Liver (tissue), 9 donors: ENCODE data around the gene PDGFB. TPM values are rescaled to one million over a fixed set of nuclear protein-coding genes. Genes with fewer than 3 reads are reported as not detected.

Experiments
- DNase-seq: peaks from one replicate; pipeline ENCODE4 v3.0.0-alpha.2; 2017; ENCODE audit warnings: low spot score
- H3K27ac ChIP-seq, 2 donors: one replicate each; pipeline ENCODE4 v1.7.0; 2013; ENCODE audit warnings: inconsistent platforms in 2 of 2, low read length in 2 of 2, control low read depth in 1 of 2, low read depth in 1 of 2, mild to moderate bottlenecking in 1 of 2
- H3K27me3 ChIP-seq, 4 donors: one replicate each; pipeline versions ENCODE4 v1.6.1 to v1.7.0; 2013; ENCODE audit warnings: low read length in 3 of 4, inconsistent platforms in 1 of 4, mild to moderate bottlenecking in 1 of 4, moderate library complexity in 1 of 4; ENCODE audit not compliant: control insufficient read depth in 4 of 4, insufficient read depth in 4 of 4
- H3K36me3 ChIP-seq, 4 donors: one replicate each; pipeline versions ENCODE4 v1.6.1 to v1.7.0; 2013; ENCODE audit warnings: low read length in 3 of 4, mild to moderate bottlenecking in 3 of 4, low read depth in 1 of 4, moderate library complexity in 1 of 4; ENCODE audit not compliant: control insufficient read depth in 4 of 4, insufficient read depth in 3 of 4
- H3K4me1 ChIP-seq, 4 donors: one replicate each; pipeline versions ENCODE4 v1.6.1 to v1.7.0; 2013; ENCODE audit warnings: low read length in 3 of 4, mild to moderate bottlenecking in 3 of 4, moderate library complexity in 1 of 4; ENCODE audit not compliant: control insufficient read depth in 4 of 4, insufficient read depth in 4 of 4
- H3K4me3 ChIP-seq, 3 donors: one replicate each; pipeline versions ENCODE4 v1.6.1 to v1.7.0; 2013; ENCODE audit warnings: low read length in 3 of 3, control low read depth in 1 of 3, low read depth in 1 of 3, mild to moderate bottlenecking in 1 of 3
- H3K9ac ChIP-seq, 2 donors: one replicate each; pipeline ENCODE4 v1.7.0; 2013; ENCODE audit warnings: low read length in 2 of 2, mild to moderate bottlenecking in 2 of 2, moderate library complexity in 2 of 2, control low read depth in 1 of 2, low read depth in 1 of 2
- H3K9me3 ChIP-seq, 4 donors: one replicate each; pipeline versions ENCODE4 v1.6.1 to v1.7.0; 2013; ENCODE audit warnings: low read length in 3 of 4; ENCODE audit not compliant: control insufficient read depth in 4 of 4
- ATF3 ChIP-seq: IDR thresholded peaks from 2 replicates; pipeline ENCODE4 v1.6.1; 2016; ENCODE audit warnings: antibody characterized with exemption
- CTCF ChIP-seq: fragments of 150-350 bp; IDR thresholded peaks from 2 replicates; pipeline ENCODE4 v1.5.1; 2017; ENCODE audit warnings: improper control_type of control experiment, low read depth, low read length; ENCODE audit not compliant: missing input control
- EGR1 ChIP-seq, 2 donors: IDR thresholded peaks; 2 replicates each; pipeline ENCODE4 v1.6.1; 2016 to 2018; ENCODE audit warnings: antibody characterized with exemption in 2 of 2, low read depth in 2 of 2
- FOXA2 ChIP-seq: IDR thresholded peaks from 2 replicates; pipeline ENCODE4 v1.6.1; 2016; ENCODE audit warnings: antibody characterized with exemption
- GABPA ChIP-seq, 2 donors: IDR thresholded peaks in 1 of 2; conservative IDR thresholded peaks in 1 of 2; 2 replicates each; pipeline ENCODE4 v1.6.1; 2016; ENCODE audit warnings: antibody characterized with exemption in 2 of 2, mild to moderate bottlenecking in 1 of 2, moderate library complexity in 1 of 2
- HNF4A ChIP-seq, 2 donors: conservative IDR thresholded peaks; 2 replicates each; pipeline ENCODE4 v1.6.1; 2016; ENCODE audit warnings: antibody characterized with exemption in 2 of 2, mild to moderate bottlenecking in 2 of 2
- HNF4G ChIP-seq: IDR thresholded peaks from 2 replicates; pipeline ENCODE4 v1.6.1; 2016; ENCODE audit warnings: antibody characterized with exemption
- JUND ChIP-seq, 2 donors: IDR thresholded peaks; 2 replicates each; pipeline ENCODE4 v1.6.1; 2016; ENCODE audit warnings: antibody characterized with exemption in 2 of 2
- NR2F2 ChIP-seq: IDR thresholded peaks from 2 replicates; pipeline ENCODE4 v1.6.1; 2016; ENCODE audit warnings: antibody characterized with exemption
- RAD21 ChIP-seq, 2 donors: IDR thresholded peaks; 2 replicates each; pipeline ENCODE4 v1.6.1; 2016; ENCODE audit warnings: antibody characterized with exemption in 2 of 2, mild to moderate bottlenecking in 2 of 2
- RXRA ChIP-seq, 2 donors: IDR thresholded peaks; 2 replicates each; pipeline ENCODE4 v1.6.1; 2017 to 2018; ENCODE audit warnings: antibody characterized with exemption in 2 of 2, mild to moderate bottlenecking in 1 of 2
- TAF1 ChIP-seq: conservative IDR thresholded peaks from 2 replicates; pipeline ENCODE4 v1.6.1; 2016; ENCODE audit warnings: antibody characterized with exemption, mild to moderate bottlenecking
- YY1 ChIP-seq: IDR thresholded peaks from 2 replicates; pipeline ENCODE4 v1.6.1; 2016; ENCODE audit warnings: antibody characterized with exemption, mild to moderate bottlenecking
- ZBTB33 ChIP-seq: IDR thresholded peaks from 2 replicates; pipeline ENCODE4 v1.6.1; 2016; ENCODE audit warnings: antibody characterized with exemption
- WGBS: extraction: QIAGEN DNeasy Blood & Tissue Kit; methylation state at CpG from one replicate; pipeline ENCODE4 v1.1.7; 2013; 5-methylcytosine and 5-hydroxymethylcytosine counted together
- polyA plus RNA-seq, 2 donors: library from polyadenylated mRNA; stranded (reverse) in 1 of 2; unstranded in 1 of 2; fragments of 200-250 nt in 1 of 2; fragments of >200 nt in 1 of 2; fragmentation: Nextera tagmentation in 1 of 2; extraction: Ambion mirVana in 1 of 2; gene quantifications; one replicate each; pipeline versions ENCODE4 v1.2.1 to v1.2.3, GENCODE V29; 2013 to 2015
- total RNA-seq, 2 donors: library from RNA; depleted of rRNA; stranded (reverse); fragments of >200 nt; gene quantifications; one replicate each; pipeline ENCODE4 v1.2.3, GENCODE V29; 2014
- TF ChIP-seq, protein P1 (sequence below): IDR thresholded peaks from 2 replicates; pipeline ENCODE4 v1.6.1; 2016; ENCODE audit warnings: antibody characterized with exemption
- TF ChIP-seq, protein P2 (sequence below): IDR thresholded peaks from 2 replicates; pipeline ENCODE4 v1.6.1; 2016; ENCODE audit warnings: antibody characterized with exemption, mild to moderate bottlenecking
- donor health status: healthy.
- donor health status: healthy.
- donor health status: healthy.
- donor health status: healthy.
- donor health status: healthy.

The PDGFB gene
- total and polyA plus RNA-seq, 4 donors, result 0.25 to 4.5 (median 1.7) TPM

- DNase-seq, result no peak
- H3K27me3 ChIP-seq, result no peaks in the 10 kb centered on the region
- no peak overlapping the region for H3K4me3 ChIP-seq
- H3K27ac ChIP-seq, result no peak overlapping the region
- H3K4me1 ChIP-seq, result peaks cover 9 to 66% (median 43%) of the 10 kb centered on the region in 4 donors
- no peaks in the 10 kb centered on the region for H3K9me3 ChIP-seq
- 86% methylated on average over 5 of the region's 5 CpGs for WGBS
- no peaks in the 10 kb centered on the region for H3K36me3 ChIP-seq
- TF ChIP-seq GABPA (IDR thresholded peaks at IDR 0.05 in 1 of 2, conservative IDR thresholded peaks at IDR 0.05 in 1 of 2) (no peak), JUND (IDR thresholded peaks at IDR 0.05) (no peak)
- H3K9ac ChIP-seq, result no peak overlapping the region
These were observed 6.7 kb downstream of the PDGFB start for GRCh38 chr22:39238101-39238466.

- Histone ChIP-seq H3K4me1 (peaks cover 4 to 60% (median 38%) of the 10 kb centered on the region in 4 donors), H3K9me3 (no peaks in the 10 kb centered on the region), H3K36me3 (no peaks in the 10 kb centered on the region), H3K4me3 (no peak overlapping the region), H3K9ac (no peak overlapping the region), H3K27me3 (no peaks in the 10 kb centered on the region), H3K27ac (no peak overlapping the region)
- DNase-seq, result no peak
- 77% methylated on average over 22 of the region's 22 CpGs for WGBS
- TF ChIP-seq GABPA (IDR thresholded peaks at IDR 0.05 in 1 of 2, conservative IDR thresholded peaks at IDR 0.05 in 1 of 2) (no peak), FOXA2 (no peak)
- TF ChIP-seq, protein P1, sequence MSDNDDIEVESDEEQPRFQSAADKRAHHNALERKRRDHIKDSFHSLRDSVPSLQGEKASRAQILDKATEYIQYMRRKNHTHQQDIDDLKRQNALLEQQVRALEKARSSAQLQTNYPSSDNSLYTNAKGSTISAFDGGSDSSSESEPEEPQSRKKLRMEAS, result no peak
These were observed 7.3 kb downstream of the PDGFB start for GRCh38 chr22:39237318-39238100.

DNA sequence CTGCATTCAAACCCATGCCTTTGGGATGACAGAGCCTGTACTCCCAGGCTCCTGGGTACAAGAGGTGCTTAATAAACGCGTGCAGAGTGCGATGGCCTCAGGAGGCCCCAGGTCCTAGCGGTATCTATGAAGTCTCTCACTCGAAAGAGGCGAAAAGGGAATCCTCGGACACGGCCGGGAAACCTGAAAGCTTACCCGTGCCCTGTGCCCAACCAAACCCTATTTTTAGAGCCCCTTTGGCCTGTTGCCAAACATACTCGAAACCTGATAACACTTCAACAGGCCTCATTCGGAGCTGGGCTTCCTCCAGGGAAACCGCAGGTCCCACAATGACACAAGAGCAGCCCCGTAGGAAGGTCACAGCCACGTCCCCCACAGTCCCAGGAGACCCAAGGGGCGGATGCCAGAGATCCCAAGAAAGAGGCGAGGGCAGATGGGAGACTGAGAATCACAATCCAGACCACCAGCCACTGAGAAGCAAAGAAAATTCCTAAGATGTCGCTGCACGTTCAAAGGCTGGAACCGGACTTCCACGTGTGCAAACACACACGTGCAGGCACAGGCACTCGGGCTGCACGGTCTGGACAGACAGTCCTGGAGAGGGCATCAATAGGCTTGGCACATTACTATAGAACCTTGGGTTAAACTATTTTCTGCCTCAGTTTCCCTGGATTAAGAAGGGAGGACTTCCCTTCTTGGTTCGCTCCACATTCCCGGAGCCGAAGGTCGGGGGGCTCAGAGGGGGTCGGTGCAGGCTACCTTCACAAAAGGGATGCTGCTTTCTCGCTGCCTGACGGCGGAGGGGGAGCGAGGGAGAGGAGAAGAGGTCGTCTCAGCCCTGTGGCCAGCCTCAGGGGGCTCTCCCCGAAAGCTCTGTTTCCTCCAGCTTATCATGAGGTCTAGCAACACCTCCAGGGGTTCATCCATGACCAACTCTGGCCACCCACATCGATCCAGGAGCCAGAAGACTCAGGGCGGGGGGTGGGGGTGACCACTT, 8.2 kb downstream of the PDGFB start:
- H3K9me3 ChIP-seq, result no peaks in the 10 kb centered on the region
- TF ChIP-seq EGR1 (IDR thresholded peaks at IDR 0.05; ENCODE audit: low read depth in 2 of 2) (no peak), HNF4A (conservative IDR thresholded peaks at IDR 0.05) (no peak), TAF1 (no peak), ZBTB33 (no peak), NR2F2 (no peak), RAD21 (IDR thresholded peaks at IDR 0.05) (no peak), JUND (IDR thresholded peaks at IDR 0.05) (no peak), CTCF (no peak), GABPA (IDR thresholded peaks at IDR 0.05 in 1 of 2, conservative IDR thresholded peaks at IDR 0.05 in 1 of 2) (no peak), YY1 (no peak), RXRA (IDR thresholded peaks at IDR 0.05) (no peak), ATF3 (no peak), FOXA2 (no peak), HNF4G (no peak)
- TF ChIP-seq, protein P1, result no peak
- TF ChIP-seq, protein P2, sequence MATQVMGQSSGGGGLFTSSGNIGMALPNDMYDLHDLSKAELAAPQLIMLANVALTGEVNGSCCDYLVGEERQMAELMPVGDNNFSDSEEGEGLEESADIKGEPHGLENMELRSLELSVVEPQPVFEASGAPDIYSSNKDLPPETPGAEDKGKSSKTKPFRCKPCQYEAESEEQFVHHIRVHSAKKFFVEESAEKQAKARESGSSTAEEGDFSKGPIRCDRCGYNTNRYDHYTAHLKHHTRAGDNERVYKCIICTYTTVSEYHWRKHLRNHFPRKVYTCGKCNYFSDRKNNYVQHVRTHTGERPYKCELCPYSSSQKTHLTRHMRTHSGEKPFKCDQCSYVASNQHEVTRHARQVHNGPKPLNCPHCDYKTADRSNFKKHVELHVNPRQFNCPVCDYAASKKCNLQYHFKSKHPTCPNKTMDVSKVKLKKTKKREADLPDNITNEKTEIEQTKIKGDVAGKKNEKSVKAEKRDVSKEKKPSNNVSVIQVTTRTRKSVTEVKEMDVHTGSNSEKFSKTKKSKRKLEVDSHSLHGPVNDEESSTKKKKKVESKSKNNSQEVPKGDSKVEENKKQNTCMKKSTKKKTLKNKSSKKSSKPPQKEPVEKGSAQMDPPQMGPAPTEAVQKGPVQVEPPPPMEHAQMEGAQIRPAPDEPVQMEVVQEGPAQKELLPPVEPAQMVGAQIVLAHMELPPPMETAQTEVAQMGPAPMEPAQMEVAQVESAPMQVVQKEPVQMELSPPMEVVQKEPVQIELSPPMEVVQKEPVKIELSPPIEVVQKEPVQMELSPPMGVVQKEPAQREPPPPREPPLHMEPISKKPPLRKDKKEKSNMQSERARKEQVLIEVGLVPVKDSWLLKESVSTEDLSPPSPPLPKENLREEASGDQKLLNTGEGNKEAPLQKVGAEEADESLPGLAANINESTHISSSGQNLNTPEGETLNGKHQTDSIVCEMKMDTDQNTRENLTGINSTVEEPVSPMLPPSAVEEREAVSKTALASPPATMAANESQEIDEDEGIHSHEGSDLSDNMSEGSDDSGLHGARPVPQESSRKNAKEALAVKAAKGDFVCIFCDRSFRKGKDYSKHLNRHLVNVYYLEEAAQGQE, result no peak
- WGBS, result 73% methylated on average over 37 of the region's 37 CpGs
- DNase-seq, result no peak
- H3K36me3 ChIP-seq, result peaks cover 0 to 2% (median 0%) of the 10 kb centered on the region in 4 donors
- H3K4me1 ChIP-seq, result peaks cover 3 to 51% (median 34%) of the 10 kb centered on the region in 4 donors
- H3K27me3 ChIP-seq, result no peaks in the 10 kb centered on the region
- H3K9ac ChIP-seq, result no peak overlapping the region
- no peak overlapping the region for H3K4me3 ChIP-seq
- no peak overlapping the region for H3K27ac ChIP-seq
